ENCODE measurements around the gene GNAT1. TPM values are rescaled to one million over a fixed set of nuclear protein-coding genes. Genes with fewer than 3 reads are reported as not detected.

Gene GNAT1
- total and polyA plus RNA-seq, 2 of the 13 experiments (the other 11 are each of a cell fraction or from before 2014, with no cell fraction given) = 0.15 TPM; not detected in 1

GRCh38 chr3:50201573-50202315 is 10.3 kb downstream of the GNAT1 start (continued):
- TF ChIP-seq ZNF576 (CRISPR knock-in tag; IDR thresholded peaks at IDR 0.05) (no peak), ZBTB7A (CRISPR knock-in tag; IDR thresholded peaks at IDR 0.05) (no peak), ZFP36 (IDR thresholded peaks at IDR 0.05; ENCODE audit: borderline replicate concordance, low read depth, low read length, partially characterized antibody) (no peak), SSRP1 (CRISPR knock-in tag; IDR thresholded peaks at IDR 0.05) (no peak), ZNF788 (CRISPR knock-in tag; IDR thresholded peaks at IDR 0.05; ENCODE audit: borderline replicate concordance) (peak; percentile 76; the same call in 1 of the 2 replicates), ZBTB3 (CRISPR knock-in tag; IDR thresholded peaks at IDR 0.05; ENCODE audit: borderline replicate concordance, low read depth) (no peak), ZNF317 (CRISPR knock-in tag; IDR thresholded peaks at IDR 0.05) (no peak), ZNF7 (CRISPR knock-in tag; IDR thresholded peaks at IDR 0.05) (no peak), THAP7 (CRISPR knock-in tag; IDR thresholded peaks at IDR 0.05) (no peak), RAD21 (CRISPR knock-in tag; IDR thresholded peaks at IDR 0.05) (peak; percentile 30), PTBP1 (IDR thresholded peaks at IDR 0.05; ENCODE audit: low read depth, low read length, poor library complexity, severe bottlenecking) (no peak), MZF1 (CRISPR knock-in tag; IDR thresholded peaks at IDR 0.05; ENCODE audit: borderline replicate concordance) (no peak), POGZ (CRISPR knock-in tag; IDR thresholded peaks at IDR 0.05) (no peak), KLF15 (CRISPR knock-in tag; IDR thresholded peaks at IDR 0.05; ENCODE audit: borderline replicate concordance) (no peak), NFYB (CRISPR knock-in tag; IDR thresholded peaks at IDR 0.05) (no peak), YEATS2 (CRISPR knock-in tag; IDR thresholded peaks at IDR 0.05; ENCODE audit: borderline replicate concordance) (0 out of 2 replicates have a peak, but pooled peaks have one; percentile 33), NFIB (CRISPR knock-in tag; IDR thresholded peaks at IDR 0.05; ENCODE audit: borderline replicate concordance) (no peak), ZNF326 (CRISPR knock-in tag; IDR thresholded peaks at IDR 0.05; ENCODE audit: borderline replicate concordance) (no peak), KDM5A (IDR thresholded peaks at IDR 0.05; ENCODE audit: borderline replicate concordance, low read length) (no peak), ZNF766 (CRISPR knock-in tag; IDR thresholded peaks at IDR 0.05; ENCODE audit: borderline replicate concordance) (no peak)
- TF ChIP-seq, protein P1, sequence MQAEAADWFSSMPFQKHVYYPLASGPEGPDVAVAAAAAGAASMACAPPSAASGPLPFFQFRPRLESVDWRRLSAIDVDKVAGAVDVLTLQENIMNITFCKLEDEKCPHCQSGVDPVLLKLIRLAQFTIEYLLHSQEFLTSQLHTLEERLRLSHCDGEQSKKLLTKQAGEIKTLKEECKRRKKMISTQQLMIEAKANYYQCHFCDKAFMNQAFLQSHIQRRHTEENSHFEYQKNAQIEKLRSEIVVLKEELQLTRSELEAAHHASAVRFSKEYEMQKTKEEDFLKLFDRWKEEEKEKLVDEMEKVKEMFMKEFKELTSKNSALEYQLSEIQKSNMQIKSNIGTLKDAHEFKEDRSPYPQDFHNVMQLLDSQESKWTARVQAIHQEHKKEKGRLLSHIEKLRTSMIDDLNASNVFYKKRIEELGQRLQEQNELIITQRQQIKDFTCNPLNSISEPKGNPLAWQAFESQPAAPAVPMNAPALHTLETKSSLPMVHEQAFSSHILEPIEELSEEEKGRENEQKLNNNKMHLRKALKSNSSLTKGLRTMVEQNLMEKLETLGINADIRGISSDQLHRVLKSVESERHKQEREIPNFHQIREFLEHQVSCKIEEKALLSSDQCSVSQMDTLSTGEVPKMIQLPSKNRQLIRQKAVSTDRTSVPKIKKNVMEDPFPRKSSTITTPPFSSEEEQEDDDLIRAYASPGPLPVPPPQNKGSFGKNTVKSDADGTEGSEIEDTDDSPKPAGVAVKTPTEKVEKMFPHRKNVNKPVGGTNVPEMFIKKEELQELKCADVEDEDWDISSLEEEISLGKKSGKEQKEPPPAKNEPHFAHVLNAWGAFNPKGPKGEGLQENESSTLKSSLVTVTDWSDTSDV (CRISPR knock-in tag; IDR thresholded peaks at IDR 0.05) = no peak
- TF ChIP-seq, protein P2, sequence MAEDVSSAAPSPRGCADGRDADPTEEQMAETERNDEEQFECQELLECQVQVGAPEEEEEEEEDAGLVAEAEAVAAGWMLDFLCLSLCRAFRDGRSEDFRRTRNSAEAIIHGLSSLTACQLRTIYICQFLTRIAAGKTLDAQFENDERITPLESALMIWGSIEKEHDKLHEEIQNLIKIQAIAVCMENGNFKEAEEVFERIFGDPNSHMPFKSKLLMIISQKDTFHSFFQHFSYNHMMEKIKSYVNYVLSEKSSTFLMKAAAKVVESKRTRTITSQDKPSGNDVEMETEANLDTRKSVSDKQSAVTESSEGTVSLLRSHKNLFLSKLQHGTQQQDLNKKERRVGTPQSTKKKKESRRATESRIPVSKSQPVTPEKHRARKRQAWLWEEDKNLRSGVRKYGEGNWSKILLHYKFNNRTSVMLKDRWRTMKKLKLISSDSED (CRISPR knock-in tag; IDR thresholded peaks at IDR 0.05) = no peak
- TF ChIP-seq, protein P3, sequence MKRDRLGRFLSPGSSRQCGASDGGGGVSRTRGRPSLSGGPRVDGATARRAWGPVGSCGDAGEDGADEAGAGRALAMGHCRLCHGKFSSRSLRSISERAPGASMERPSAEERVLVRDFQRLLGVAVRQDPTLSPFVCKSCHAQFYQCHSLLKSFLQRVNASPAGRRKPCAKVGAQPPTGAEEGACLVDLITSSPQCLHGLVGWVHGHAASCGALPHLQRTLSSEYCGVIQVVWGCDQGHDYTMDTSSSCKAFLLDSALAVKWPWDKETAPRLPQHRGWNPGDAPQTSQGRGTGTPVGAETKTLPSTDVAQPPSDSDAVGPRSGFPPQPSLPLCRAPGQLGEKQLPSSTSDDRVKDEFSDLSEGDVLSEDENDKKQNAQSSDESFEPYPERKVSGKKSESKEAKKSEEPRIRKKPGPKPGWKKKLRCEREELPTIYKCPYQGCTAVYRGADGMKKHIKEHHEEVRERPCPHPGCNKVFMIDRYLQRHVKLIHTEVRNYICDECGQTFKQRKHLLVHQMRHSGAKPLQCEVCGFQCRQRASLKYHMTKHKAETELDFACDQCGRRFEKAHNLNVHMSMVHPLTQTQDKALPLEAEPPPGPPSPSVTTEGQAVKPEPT (CRISPR knock-in tag; IDR thresholded peaks at IDR 0.05; ENCODE audit: low read depth) = no peak

Measured in HepG2 (cell line).